HG03565 (cell line): ENCODE data around the gene RPUSD1.

Experiments used
- ATAC-seq: cut with Tn5 transposase; IDR thresholded peaks from one replicate; pipeline ENCODE4 v1.9.1; 2021; ENCODE audit warnings: mild to moderate bottlenecking, moderate library complexity; ENCODE audit not compliant: unreplicated experiment

Gene RPUSD1

GRCh38 chr16:799948-800833, 12.0 kb upstream of the RPUSD1 start, which contains the start of gene GNG13:
GNG13 (minus strand) TSS chr16:800734; CDS start chr16:799077, 1,657 bp downstream.
- no peak for ATAC-seq

- no peak for ATAC-seq
Measured at GRCh38 chr16:799111-799947, 11.1 kb upstream of the RPUSD1 start.

GRCh38 chr16:798666-799065, 10.5 kb upstream of the RPUSD1 start:
- ATAC-seq: no peak

- ATAC-seq: no peak
Measured at GRCh38 chr16:797686-798085, 9.5 kb upstream of the RPUSD1 start.

GRCh38 chr16:797120-797420, 8.9 kb upstream of the RPUSD1 start:
- ATAC-seq: no peak

- ATAC-seq: no peak
Measured at GRCh38 chr16:796296-797119, 8.3 kb upstream of the RPUSD1 start.

- ATAC-seq: no peak
Measured at GRCh38 chr16:795580-796229, 7.5 kb upstream of the RPUSD1 start.

- no peak for ATAC-seq
Measured at GRCh38 chr16:794853-795466, 6.8 kb upstream of the RPUSD1 start.

- no peak for ATAC-seq
Measured at GRCh38 chr16:794091-794822, 6.1 kb upstream of the RPUSD1 start.

GRCh38 chr16:793414-793813, 5.2 kb upstream of the RPUSD1 start:
- ATAC-seq: no peak

GRCh38 chr16:792221-792995, 4.2 kb upstream of the RPUSD1 start:
- no peak for ATAC-seq

- no peak for ATAC-seq
Measured at GRCh38 chr16:791131-791530, 3.0 kb upstream of the RPUSD1 start.

GRCh38 chr16:790086-790485, 1.9 kb upstream of the RPUSD1 start:
- ATAC-seq: no peak

GRCh38 chr16:789191-789850, 1.1 kb upstream of the RPUSD1 start:
- no peak for ATAC-seq

- ATAC-seq: peak; percentile 58
Measured at GRCh38 chr16:788399-789126, 382 bp upstream of the RPUSD1 start, which contains the start of gene CHTF18. CHTF18 (plus strand) TSS chr16:788620; CDS start chr16:788685, 65 bp downstream.

- no peak for ATAC-seq
Measured at GRCh38 chr16:787321-787966, 737 bp downstream of the RPUSD1 start.
